GM19372 (cell line): ENCODE results near the gene ANKMY1.
A peak's percentile ranks its signal among the peaks of the same experiment; 100 is the strongest.

ENCODE experiments used
- ATAC-seq: cut with Tn5 transposase; IDR thresholded peaks from one replicate; pipeline ENCODE4 v1.9.1; 2021; ENCODE audit warnings: mild to moderate bottlenecking, low read depth, moderate library complexity; ENCODE audit not compliant: unreplicated experiment

Gene ANKMY1

DNA sequence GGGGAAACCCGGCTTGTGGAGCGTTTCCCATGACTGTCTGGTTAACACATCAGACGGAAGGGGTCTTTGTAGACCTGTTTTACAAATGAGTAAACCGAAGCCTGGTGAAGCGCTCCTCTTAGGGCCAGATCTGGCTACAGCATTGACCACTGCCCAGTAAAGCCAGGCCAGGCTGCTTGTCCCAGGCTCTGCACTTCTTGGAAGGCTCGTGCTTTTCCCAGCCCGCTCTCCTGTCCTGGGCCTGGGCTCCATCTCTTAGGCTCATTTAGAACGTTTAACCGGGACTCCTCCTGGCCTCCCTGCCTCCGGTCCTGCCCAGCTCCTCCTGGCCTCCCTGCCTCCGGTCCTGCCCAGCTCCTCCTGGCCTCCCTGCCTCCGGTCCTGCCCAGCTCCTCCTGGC, 117.5 kb downstream of the ANKMY1 start:
- no peak for ATAC-seq

DNA sequence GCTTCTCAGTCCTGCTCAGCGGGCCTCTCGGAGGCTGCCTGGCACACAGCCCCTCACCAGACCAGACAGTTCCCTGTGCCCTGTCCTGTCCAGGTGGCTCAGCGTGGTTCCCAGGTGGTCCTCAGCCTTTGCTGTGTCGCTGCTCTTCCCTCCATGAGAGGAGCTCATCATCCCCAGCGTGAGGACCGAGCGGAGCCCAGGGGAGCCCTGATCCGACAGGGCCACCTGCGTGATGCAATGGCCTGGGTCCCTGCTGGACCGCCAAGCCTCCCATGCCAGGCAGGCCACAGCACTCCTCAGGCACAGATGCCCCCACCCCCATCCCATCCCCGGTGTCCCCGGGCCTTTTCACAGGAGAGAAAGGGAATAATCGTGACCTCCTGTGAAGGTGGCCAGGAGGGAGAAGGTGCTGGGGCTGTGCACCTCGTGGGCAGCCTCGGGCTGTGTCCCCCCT, 118.1 kb downstream of the ANKMY1 start:
- no peak for ATAC-seq

DNA sequence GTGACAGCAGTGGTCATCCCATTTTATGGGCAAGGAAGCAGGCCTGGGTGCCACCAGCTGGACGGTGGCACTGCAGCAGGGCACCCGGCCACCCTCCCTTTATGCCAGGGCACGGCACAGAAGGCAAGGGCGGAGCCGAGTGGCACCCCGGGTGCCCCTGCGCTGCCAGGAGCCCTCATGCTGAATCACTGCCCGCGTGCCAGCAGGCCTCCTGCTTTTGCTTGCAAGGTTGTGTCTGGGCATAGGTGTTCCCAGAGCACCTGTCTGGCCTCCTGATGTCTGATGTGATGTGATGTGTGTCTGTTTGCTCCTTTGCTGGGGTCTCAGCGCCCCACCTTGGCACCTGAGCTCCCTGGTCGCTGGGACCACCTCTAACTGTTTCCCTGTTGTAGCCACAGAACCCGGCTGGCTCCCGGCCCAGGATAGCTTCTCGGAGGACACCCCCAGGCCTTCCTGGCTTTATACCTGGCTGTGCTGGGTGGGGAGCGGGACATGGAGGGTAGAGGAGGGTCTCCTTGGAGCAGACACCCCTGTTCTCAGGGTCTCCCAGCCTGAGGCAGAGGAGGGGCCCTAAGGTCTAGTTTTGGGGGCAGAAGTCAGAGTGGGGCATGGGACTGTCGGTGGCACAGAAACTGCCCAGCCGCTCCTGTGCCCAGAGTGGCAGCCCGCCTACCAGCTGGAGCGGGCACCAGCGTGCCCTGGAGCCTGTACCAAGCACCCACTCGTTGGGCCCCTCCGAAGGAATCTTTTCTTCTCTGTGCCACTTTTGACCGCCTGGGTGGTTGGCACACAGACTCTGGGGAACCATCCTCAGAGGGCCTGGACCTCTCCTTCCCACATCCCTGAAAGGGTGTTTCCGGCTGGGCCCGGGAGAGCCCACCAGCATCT, 118.7 kb downstream of the ANKMY1 start:
- no peak for ATAC-seq

GRCh38 chr2:240437861-240438809, 119.7 kb downstream of the ANKMY1 start:
- no peak for ATAC-seq

DNA sequence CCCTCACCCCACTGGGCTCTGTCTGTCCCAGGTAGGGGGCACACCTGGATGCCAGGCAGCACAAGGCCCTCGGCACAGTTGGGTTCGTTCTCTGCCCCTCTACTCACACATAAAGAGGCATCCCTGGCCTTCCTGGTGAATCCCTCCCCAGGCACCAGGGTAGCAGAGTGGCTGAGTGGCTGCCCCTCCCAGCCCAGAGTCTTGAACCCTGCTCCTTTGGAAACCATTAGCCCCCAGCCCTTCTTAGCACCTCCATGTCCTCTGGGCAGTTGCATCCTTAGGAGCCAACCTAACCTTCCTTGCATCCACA, 120.3 kb downstream of the ANKMY1 start:
- ATAC-seq: no peak

- ATAC-seq: no peak
These were observed 120.9 kb downstream of the ANKMY1 start for GRCh38 chr2:240436683-240437550.

DNA sequence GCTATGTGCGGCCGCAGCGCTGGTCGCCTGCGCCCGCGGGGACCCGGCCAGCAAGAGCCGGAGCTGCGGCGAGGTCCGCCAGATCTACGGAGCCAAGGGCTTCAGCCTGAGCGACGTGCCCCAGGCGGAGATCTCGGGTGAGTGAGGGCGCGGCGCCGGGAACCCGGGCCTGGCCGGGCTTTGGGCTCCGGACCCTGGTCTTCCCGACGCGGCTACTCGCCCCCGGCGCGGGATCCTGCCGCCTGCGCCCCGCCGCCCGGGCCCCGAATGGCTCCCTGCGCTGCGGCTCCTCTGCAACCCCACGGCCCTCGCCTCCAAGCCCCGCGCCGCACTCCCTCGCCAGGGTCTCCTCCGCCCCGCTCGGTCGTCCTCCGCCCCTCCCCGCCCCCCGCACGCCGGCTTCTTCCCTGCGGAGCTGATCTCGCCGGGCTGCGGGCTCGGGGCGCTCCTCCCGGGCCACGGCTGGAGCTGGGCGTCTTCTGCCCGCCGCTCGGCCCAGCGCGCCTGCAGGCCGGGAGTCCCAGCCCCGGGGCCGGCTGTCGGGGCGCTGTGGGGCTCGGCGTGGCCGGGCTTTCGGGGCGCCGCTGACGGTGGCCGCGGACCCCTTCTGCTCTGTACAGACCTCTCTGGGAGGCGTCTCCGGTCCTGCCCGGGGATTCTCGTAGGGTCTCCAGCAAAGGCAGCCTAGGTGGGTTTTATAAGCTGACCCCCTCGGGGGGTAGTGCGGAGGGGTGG, 121.7 kb downstream of the ANKMY1 start:
- ATAC-seq: no peak

GRCh38 chr2:240435457-240435947, 122.3 kb downstream of the ANKMY1 start, which contains the start of gene GPC1:
TSS of gene GPC1 (plus strand) at chr2:240435663. CDS start at chr2:240435919, 256 bp downstream.
- peak; percentile 58 for ATAC-seq

- peak; percentile 69 for ATAC-seq
These were observed 122.9 kb downstream of the ANKMY1 start for GRCh38 chr2:240434728-240435456.

DNA sequence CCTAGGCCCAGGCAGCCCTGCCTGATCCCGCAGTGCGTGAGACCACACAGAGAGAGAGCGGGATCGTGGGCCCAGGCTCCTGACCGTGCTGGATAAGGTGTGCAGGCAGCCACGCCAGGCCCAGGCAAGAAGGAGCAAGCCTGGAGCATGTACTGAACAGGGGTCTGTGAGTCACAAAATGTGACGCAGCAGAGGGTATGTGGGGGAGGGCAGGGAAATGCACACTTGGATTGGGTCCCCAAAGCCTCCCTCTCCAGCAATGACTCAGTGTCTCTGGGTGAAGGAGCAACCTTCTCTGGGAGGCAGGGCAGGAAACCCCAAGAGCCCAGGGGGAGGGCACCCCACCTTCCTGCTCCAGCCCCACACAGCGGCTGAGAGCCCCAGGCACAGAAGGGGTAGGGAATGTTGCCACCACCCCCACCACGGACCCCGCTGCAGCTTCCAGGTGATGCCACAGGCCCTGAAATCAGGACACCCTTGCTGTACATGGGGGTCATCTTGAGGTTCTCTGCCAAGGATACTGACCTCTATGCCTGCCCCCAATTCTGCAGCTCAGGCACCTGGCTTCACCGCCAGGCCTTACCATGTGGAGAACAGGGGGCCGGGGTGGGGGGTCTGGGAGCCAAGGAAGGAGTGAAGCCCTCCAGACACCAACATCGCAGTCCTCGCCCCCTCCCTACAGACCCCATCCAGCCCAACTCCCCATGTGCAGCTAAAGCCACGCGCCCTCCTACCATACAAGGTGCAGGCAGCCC, 123.6 kb downstream of the ANKMY1 start:
- ATAC-seq: no peak

DNA sequence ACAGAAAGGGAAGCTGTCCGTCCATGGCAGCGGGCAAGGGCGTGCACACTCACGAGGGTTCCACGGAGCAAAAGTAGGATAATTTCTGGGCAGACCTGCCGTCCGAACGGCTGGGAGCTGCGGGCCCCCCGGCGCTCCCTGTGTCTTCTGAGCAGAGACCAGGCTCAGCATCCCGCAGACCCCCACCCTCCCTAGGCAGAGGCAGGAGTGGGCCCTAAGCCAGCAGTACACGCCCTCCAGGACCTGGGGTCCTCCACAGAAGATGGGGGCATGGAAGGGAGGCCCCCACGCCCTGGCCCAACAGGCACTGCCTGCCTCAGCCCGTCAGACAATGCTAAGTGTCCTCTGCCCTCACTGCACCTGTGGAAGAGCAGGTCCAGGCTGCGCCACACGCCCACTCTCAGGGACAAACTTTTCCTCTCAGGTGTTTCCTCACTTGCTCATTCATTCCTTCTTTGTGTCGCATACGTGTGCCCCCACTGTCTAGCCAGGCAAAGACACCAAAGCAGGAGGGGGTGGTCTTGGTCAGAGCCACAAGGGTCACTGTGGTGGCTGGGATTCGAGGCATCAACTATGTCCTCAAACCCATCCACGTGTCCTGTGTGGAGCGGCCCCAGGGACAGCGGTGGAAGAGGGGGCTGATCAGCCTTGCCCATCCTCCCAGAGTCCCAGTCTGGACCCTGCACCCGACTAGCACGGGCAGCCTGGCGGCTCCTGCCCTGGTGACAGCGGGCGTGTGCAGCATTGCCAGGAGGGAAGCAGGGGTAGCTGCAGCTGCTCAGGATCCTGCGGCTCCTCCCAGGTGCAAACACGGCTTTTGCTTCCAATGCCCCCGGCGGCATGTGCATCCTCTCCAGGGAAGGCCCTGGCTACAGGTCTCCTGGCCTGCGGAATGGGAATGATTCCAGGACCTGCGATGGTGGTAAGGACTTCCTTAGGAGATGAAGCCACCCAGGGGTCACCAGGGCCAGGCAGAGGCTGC, 124.7 kb downstream of the ANKMY1 start:
- no peak for ATAC-seq

DNA sequence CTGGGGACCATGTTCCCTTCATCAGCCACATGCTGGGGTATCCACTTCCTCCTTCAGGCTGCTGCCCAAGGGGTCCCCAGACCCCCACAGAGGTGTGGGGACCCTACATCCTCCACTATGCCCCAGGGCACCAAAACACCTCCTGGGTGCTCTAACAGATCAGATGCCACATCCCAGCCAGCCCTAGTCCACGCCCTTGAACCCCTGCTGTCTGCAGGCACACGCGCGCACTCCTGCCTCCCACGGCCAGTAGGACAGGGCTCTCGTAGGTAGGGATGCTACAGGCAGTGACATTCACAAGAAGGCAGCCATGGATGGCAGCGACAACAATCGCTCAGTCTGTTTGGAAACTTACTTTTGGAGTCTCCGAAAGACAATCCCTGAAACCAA, 125.4 kb downstream of the ANKMY1 start:
- ATAC-seq: no peak

DNA sequence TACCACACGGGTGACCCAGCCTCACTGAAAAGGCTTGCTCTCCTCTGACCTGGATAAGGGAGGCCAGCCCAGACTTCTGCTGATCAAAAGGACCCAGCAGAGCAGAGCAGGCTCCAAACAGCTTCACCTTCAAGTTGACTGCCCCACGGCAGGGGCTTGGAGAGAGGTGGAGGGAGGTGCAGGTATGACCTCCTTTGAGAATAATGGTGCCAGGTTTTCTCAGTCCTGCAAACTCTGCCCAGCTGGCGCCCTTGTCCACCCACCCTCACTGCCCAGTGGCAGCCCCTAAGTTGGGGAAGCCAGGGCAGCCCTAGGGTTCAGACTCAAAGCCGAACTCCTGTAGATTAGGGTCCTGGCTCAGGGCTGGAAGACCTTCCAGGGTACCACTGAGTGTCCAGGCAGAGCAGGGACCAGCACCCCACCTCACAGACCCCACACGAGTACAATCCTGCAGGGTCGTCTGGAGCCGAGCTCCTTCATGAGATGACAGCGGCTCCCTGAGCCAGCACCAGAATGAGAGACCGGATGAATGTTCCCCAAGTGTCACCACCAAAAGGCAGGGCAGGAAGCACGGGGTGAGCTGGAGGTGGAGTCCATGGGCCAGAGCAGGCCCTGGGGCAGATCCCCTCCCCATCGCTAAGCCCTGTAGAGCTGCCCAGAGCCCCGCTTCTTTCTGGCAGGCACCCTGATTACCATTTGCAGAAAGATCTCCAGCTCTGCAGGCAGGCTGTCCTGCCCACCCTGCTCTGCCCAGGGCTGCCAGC, 125.9 kb downstream of the ANKMY1 start:
- ATAC-seq: no peak

- no peak for ATAC-seq
These were observed 126.5 kb downstream of the ANKMY1 start for GRCh38 chr2:240431271-240431660.

DNA sequence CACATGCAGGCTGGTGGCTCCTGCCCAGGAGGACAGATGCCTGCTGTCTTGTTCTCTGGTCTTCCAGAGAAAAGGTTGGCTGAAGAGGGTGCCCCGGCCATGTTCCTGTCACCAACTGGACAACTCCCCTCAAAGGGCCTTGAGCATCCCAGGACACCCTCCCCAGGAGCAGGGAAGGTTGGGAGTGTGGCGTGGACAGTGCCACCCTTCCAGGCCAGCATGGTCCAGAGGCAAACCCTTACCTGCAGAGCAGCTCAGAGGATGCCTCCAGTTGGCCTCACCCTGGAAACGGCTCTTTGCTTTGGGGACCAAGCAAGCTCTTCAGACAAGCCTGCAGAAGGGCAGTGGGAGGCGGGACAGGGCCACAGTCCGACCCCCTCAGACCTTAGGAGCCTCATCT, 127.2 kb downstream of the ANKMY1 start:
- no peak for ATAC-seq

GRCh38 chr2:240429872-240430491, 127.8 kb downstream of the ANKMY1 start:
- no peak for ATAC-seq
